ENCODE measurements around the gene DACH2.
A peak's percentile ranks its signal among the peaks of the same experiment; 100 is the strongest.

The DACH2 gene

DNA sequence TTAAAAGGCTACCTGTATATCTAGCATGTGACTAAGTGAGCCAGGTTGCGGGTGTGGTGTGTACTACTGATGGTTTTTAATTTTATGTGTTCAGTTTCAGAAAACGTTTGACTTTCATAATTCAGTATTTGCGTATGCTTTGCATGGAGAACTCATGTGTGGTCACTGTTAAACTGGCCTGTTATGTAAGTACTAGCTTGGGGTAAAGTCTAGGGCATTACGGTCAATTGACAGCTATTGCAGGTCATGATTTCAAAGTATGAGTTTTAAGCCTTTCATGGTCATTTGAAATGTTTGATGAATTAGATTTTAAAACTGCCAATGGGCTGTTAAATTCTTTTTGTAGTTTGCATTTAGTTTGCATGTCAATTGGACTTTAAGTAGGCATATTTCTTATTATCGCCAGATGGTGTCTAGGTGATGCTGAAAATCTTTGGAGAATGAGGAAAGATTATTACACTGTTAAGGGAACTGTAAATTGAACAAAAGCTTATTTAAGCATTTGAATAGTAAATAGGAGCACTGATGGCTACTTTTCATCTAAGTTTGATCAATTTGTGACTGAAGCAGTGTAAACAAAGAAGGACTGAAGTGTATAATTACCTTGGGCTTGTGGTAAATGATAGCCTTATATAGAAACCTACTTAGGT lies 563.4 kb downstream of the DACH2 start:
- TF ChIP-seq CTCF (IDR thresholded peaks at IDR 0.05; ENCODE audit: extremely low read depth, missing control alignments), result no peak
- no peak for DNase-seq (ENCODE audit: low spot score)

DNA sequence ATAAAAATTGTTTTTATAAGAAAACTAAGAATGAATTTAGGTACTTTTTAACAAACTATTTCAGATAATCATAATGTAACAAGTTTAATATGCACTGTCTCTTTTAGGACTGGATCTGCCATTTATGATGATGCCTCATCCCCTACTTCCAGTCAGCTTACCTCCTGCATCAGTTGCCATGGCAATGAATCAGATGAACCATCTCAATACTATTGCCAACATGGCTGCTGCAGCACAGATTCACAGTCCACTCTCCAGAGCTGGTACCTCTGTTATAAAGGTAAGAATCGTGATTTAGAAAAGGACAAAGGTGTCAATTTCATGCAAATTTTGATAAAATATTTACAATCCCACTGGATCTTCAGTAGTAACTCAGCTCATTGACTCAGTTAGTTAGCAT lies 566.2 kb downstream of the DACH2 start:
- no peak for TF ChIP-seq CTCF (IDR thresholded peaks at IDR 0.05; ENCODE audit: extremely low read depth, missing control alignments)
- no peak for DNase-seq (ENCODE audit: low spot score)

DNA sequence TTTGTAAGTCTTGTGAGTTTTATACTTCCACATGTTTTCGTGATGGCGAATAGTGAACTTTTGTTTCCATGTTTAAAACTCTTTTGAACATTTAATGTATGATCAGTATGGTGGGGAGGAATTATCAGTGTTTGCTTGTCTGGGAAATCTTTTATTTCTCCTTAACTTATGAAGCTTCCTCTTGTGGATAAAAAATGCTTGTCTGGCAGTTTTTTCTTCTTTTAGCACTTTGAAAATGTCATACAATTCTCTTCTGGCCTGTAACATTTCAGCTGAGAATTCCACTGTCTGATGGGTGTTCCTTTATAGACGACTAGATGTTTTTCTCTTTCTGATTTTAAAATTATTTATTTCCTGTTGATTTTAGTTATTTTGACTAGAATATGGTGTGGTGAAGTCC lies 576.0 kb downstream of the DACH2 start:
- no peak for TF ChIP-seq CTCF (IDR thresholded peaks at IDR 0.05; ENCODE audit: extremely low read depth, missing control alignments)
- no peak for DNase-seq (ENCODE audit: low spot score)

DNA sequence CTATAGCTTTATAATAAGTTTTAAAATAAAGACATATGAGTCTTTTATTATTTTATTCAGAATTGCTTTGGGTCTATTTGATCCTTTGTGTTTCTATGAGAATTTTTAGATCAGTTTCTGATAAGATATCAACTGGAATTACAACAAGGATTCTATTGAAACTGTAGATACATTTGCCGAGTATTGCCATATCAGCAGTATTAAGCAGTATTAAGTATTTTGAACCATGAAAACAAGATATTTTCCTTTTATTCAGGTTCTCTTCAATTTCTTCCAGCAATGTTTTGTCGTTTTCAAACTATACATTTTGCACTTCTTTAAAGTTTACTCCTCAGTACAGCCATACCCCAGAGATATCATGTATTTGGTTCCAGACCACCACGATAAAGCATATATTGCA lies 598.8 kb downstream of the DACH2 start:
- TF ChIP-seq CTCF (IDR thresholded peaks at IDR 0.05; ENCODE audit: extremely low read depth, missing control alignments), result no peak
- no peak for DNase-seq (ENCODE audit: low spot score)

- no peak for DNase-seq (ENCODE audit: low spot score)
- no peak for TF ChIP-seq CTCF (IDR thresholded peaks at IDR 0.05; ENCODE audit: extremely low read depth, missing control alignments)
These were observed 657.0 kb downstream of the DACH2 start for GRCh38 chrX:86805241-86805640.

GRCh38 chrX:86806786-86807185 lies 658.5 kb downstream of the DACH2 start:
- peak; percentile 1 for DNase-seq (ENCODE audit: low spot score)
- no peak for TF ChIP-seq CTCF (IDR thresholded peaks at IDR 0.05; ENCODE audit: extremely low read depth, missing control alignments)

DNA sequence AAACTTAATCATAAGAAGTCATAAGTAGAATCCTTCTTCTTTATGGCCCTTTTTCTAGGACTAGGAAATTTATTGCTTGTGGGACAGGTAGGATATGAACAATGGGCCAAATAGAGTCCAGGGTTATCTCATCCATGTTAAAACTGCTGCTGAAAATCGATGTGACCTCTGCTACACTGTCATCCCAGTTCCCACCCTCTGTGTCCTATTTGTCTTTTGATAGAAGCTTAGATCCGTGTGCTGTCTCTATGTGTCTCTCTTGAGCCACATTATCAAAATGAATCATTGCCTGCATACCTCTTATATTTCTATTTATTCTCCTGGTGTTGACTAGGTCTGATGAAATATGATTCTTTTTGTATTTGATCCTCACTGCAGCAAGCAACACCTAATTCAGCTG lies 661.4 kb downstream of the DACH2 start:
- DNase-seq (ENCODE audit: low spot score), result no peak
- TF ChIP-seq CTCF (IDR thresholded peaks at IDR 0.05; ENCODE audit: extremely low read depth, missing control alignments), result no peak

All from GM20000 (cell line).